ENCODE measurements around the gene RBM20. TPM values are rescaled to one million over a fixed set of nuclear protein-coding genes. Genes with fewer than 3 reads are reported as not detected.
A peak's percentile ranks its signal among the peaks of the same experiment; 100 is the strongest.

The RBM20 gene
- total RNA-seq, 4 donors from 2014 or later: 7.4 to 18.4 (median 10.2) TPM

DNA sequence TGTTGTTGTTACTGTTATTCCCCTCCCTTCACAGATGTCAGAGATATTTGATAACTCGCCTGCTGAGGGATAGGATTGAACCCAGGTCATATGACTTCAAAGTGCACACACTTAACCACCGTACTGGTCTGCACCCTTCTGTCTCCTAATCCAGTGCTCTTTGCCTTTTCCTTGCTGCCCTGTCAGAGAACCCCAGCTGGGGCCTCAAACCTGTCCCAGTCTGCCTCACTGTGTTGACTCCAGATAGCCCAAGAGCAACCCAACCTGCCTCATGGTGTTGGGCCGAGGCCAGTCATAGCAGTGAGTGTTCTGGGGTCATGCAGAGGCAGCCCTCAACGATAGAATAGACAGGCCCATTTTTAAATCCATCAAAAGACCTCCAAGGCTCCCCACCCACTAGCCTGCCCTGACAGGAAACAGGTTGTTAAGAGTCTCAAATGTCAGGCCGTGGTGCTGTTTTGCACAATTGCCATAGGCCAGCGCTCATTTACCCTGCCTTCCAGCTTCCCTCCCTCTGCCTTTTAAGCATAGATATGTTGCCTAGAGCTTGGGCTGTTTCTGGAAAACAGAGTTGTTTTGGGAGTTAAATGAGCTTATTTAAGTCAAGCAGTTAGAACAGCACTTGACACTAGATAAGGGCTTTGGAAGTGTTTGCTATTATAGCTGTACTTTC is 190.6 kb downstream of the RBM20 start:
- H3K4me1 ChIP-seq: peaks cover 32 to 42% of the 10 kb centered on the region in 2 donors
- in situ Hi-C loops (cut with MboI; ENCODE audit: low sequenced_read_pairs in 4 of 4) (no loop called here), intact Hi-C loops (cut with DNase I; ENCODE audit: low total_unique reads) (no loop called here)

DNA sequence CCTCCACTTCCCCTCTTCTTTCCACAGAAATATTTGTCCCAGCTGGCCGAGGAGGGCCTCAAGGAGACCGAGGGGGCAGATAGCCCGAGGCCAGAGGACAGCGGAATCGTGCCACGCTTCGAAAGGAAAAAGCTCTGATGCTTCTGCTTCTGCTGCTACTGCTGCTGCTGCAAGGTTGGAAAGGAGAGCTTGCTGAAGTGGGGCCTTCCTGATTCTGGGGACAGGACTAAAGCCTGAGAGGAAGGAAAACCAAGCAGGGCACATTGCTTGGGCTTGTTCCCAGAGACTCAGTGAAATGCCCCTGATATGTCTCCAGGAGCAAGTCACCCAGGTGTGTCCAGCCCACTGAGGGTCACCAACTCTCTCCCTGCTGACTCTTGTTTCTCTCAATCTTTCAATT is 191.7 kb downstream of the RBM20 start:
- TF ChIP-seq, protein P1, sequence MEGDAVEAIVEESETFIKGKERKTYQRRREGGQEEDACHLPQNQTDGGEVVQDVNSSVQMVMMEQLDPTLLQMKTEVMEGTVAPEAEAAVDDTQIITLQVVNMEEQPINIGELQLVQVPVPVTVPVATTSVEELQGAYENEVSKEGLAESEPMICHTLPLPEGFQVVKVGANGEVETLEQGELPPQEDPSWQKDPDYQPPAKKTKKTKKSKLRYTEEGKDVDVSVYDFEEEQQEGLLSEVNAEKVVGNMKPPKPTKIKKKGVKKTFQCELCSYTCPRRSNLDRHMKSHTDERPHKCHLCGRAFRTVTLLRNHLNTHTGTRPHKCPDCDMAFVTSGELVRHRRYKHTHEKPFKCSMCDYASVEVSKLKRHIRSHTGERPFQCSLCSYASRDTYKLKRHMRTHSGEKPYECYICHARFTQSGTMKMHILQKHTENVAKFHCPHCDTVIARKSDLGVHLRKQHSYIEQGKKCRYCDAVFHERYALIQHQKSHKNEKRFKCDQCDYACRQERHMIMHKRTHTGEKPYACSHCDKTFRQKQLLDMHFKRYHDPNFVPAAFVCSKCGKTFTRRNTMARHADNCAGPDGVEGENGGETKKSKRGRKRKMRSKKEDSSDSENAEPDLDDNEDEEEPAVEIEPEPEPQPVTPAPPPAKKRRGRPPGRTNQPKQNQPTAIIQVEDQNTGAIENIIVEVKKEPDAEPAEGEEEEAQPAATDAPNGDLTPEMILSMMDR (IDR thresholded peaks at IDR 0.05 in 4 of 5, conservative IDR thresholded peaks at IDR 0.05 in 1 of 5): no peak
- no peak for TF ChIP-seq POLR2A (IDR thresholded peaks at IDR 0.05)
- intact Hi-C loops (cut with DNase I; ENCODE audit: low total_unique reads): no loop called here
- no peak overlapping the region for H3K4me3 ChIP-seq
- H3K9me3 ChIP-seq: no peaks in the 10 kb centered on the region
- no peak for DNase-seq
- peaks cover 0 to 10% of the 10 kb centered on the region in 2 donors for H3K36me3 ChIP-seq
- peaks cover 32 to 42% of the 10 kb centered on the region in 2 donors for H3K4me1 ChIP-seq
- no peak overlapping the region for H3K27ac ChIP-seq
- ATAC-seq: no peak
- in situ Hi-C loops (cut with MboI; ENCODE audit: low sequenced_read_pairs in 4 of 4): no loop called here
- H3K27me3 ChIP-seq: no peaks in the 10 kb centered on the region

More for the DNA sequence above, 190.6 kb downstream of the RBM20 start:
- DNase-seq: no peak
- peak overlapping the region; percentile 52 to 66 (median 58) for H3K27ac ChIP-seq
- H3K36me3 ChIP-seq: peaks cover 0 to 12% of the 10 kb centered on the region in 2 donors
- no peak overlapping the region for H3K4me3 ChIP-seq
- H3K27me3 ChIP-seq: no peaks in the 10 kb centered on the region
- peak in 1 of 2 donors; percentile 49 for ATAC-seq
- TF ChIP-seq, protein P1 (IDR thresholded peaks at IDR 0.05 in 4 of 5, conservative IDR thresholded peaks at IDR 0.05 in 1 of 5): no peak
- TF ChIP-seq POLR2A (IDR thresholded peaks at IDR 0.05): no peak
- no peaks in the 10 kb centered on the region for H3K9me3 ChIP-seq

DNA sequence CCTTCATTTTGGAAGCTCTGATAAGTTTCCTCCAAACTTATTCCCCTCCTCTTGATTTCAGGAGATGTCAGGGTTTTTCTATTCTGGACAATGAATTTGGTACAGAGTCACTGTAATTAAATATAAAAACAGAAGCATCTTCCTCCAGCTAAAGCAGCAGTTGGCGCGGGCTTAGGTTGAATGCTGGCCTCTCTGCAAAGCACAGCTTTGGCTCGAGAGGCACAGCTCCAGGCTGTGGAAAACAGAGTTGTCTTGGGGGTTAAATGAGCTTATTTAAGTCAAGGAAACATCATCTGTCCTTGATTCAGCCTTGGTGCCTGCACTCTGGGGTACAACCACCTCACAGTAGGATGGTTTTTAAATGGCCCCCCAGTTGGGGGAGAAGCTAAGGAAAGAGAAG is 192.6 kb downstream of the RBM20 start:
- in situ Hi-C loops (cut with MboI; ENCODE audit: low sequenced_read_pairs in 4 of 4) (no loop called here), intact Hi-C loops (cut with DNase I; ENCODE audit: low total_unique reads) (no loop called here)
- Histone ChIP-seq H3K27ac (peak overlapping the region in 3 of 4 donors; percentile 18 to 60 (median 56)), H3K27me3 (no peaks in the 10 kb centered on the region), H3K36me3 (peaks cover 0 to 6% of the 10 kb centered on the region in 2 donors), H3K4me1 (peaks cover 32 to 42% of the 10 kb centered on the region in 2 donors), H3K9me3 (no peaks in the 10 kb centered on the region), H3K4me3 (no peak overlapping the region)
- DNase-seq (no peak), ATAC-seq (no peak)
- TF ChIP-seq, protein P1 (IDR thresholded peaks at IDR 0.05 in 4 of 5, conservative IDR thresholded peaks at IDR 0.05 in 1 of 5): no peak
- TF ChIP-seq POLR2A (IDR thresholded peaks at IDR 0.05): no peak

DNA sequence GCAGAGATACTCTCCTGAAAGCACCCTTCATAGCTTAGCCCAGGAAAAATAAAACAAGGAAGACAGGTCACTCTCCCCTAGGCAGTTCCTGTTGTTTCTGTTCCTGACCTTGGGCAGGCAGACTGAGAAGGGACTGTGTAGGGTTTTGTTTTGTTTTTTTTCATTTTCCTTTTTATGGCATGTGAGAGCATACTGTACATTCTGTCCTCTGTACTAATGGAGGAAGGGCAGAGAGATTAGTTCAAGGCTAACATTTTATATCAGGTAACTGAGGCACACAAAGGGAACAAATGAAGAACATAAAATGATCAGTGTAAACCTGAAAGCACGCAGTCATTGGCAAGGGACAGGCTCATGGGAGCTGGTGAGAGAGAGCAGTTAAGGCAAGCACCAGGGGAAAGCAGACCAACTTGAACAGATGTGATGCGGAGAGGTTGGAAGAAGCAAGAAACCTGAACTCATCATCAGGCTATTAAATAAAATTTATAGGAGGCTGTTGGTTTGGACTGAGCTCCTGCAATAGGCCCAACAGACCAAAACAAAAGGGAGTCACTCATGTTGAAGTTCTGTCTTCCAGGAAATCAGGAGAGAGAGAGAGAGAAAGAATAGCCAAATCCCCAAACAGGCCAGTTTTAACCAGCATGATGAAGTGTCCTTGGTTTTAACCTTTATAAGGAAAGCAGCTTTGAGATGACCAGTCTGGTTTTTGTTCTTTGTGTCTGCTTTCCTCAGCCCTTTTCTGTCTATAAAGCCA is 193.5 kb downstream of the RBM20 start:
- TF ChIP-seq POLR2A (IDR thresholded peaks at IDR 0.05): no peak
- TF ChIP-seq, protein P1 (IDR thresholded peaks at IDR 0.05 in 4 of 5, conservative IDR thresholded peaks at IDR 0.05 in 1 of 5): no peak
- no peaks in the 10 kb centered on the region for H3K27me3 ChIP-seq
- H3K27ac ChIP-seq: peak overlapping the region; percentile 18 to 64 (median 58)
- in situ Hi-C loops (cut with MboI; ENCODE audit: low sequenced_read_pairs in 4 of 4) (no loop called here), intact Hi-C loops (cut with DNase I; ENCODE audit: low total_unique reads) (no loop called here)
- no peak overlapping the region for H3K4me3 ChIP-seq
- no peaks in the 10 kb centered on the region for H3K9me3 ChIP-seq
- peaks cover 0 to 6% of the 10 kb centered on the region in 2 donors for H3K36me3 ChIP-seq
- H3K4me1 ChIP-seq: peaks cover 32 to 40% of the 10 kb centered on the region in 2 donors
- ATAC-seq (peak in 1 of 2 donors; percentile 15), DNase-seq (no peak)
